ENCODE results near the gene DEPDC1.

Gene DEPDC1

DNA sequence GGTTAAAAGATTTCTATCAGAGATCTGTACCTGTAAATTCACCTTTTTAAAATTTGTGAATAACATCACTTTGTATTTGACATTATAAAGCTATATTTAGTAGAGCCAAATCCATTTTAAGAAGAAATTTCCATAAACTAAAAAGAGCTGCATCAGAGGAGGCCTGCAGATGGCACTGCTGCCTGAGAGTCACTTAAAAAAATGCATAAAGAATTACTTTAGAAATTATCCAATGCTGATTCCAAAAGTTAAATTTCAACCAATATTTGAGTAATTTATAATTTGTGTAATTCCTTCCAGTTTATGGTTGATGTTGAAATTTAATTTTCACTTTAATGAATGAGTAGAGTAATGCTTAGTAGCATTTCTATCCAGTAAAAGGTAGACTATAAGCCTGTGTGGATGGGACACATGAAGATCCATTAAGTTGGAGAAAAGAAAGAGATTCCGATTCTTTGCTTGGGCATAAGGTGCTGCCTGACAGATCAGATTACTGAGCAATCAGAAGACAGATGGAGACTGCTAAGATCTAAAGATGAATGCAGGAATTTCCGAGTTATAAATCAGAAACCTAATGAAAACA, 26.4 kb downstream of the DEPDC1 start:
- no peak for DNase-seq

GRCh38 chr1:68464891-68465290, 32.0 kb downstream of the DEPDC1 start:
- DNase-seq, result no peak

GRCh38 chr1:68460935-68461334, 35.9 kb downstream of the DEPDC1 start:
- DNase-seq, result no peak

- DNase-seq, result no peak
Measured at GRCh38 chr1:68459796-68460195, 37.1 kb downstream of the DEPDC1 start.

DNA sequence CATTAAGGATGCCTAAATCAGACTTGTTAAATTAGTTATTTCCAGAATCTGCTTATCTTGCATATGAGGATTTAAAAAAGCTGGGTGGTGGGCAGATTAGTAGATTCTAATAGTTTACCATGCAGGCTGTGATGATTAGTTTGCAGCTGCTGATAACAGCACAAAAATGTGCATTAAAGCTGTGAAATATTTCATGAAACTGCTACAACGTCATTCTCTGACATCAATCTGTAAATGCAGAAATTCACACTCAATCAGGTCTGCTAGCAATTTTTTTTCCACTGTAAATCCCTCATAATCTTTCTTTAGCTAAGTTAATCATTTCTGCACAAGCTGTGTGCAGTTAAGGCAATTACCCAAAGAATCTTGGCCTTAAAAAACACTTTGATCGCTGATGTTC, 37.8 kb downstream of the DEPDC1 start:
- DNase-seq, result no peak

DNA sequence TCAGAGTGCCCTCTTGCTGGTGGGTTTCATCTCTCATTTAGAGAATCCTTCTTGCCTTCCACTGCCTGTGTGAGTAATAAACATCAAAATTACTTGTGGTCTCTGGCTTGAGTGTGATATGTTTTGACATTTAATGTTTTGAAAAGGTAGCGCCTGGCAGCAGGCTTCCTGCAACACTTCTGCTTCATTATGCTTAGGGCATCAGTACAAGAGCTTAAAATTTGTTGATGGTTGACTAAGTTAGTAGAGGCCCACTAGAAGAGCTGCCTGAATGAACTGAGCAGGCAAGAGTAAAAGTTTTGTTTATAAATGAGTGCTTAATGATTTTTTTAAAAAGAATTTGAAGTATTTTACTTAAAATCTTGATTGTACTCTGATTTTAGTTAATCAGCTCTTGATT, 40.7 kb downstream of the DEPDC1 start:
- no peak for DNase-seq

DNA sequence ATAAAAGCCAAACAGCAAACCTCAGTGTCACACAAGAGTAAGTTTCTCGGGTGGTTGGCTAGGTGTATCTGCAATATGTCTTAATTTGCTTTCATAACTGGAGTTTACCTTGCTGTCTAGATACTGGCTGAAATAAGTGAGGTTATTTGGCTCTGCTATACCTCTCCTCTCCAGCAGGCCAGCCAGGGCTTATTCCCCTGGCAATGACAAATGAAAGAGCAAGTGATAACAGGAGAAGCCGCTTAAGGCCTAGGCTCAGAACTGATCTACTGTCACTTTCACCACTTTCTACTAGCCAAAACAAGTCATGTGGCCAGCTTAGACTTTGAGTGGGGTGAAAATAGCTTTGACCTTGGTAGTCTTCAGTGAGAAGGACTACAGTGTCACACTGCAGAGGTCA, 42.3 kb downstream of the DEPDC1 start:
- no peak for DNase-seq

DNA sequence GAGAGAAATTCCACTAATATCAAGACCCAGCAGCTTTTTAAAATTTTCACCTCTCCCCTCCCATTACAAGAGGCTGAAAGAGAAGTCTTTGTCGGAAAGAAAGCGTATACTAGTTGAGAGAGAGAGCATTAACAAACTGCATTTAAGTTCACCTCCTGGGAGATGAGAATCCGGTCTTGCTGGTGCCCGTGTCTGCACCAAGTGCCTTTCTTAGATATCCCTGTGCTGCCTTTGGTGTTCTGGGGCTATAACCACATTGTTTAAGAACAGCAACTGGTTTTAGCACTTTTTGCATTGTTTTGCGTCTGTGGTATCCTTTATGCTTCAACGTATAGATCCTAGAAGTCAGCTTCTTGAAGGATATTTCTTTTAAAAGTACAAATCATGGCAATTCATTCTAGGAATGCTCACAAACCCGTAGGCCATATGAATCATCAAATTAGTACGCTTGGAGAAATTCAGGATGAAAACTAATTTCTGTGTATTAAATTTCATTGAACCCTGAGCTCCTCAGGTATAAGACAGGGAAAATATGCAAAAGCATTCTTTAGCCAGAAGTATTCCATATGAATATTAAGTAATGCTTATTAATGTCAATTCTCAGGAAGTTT, 43.7 kb downstream of the DEPDC1 start:
- DNase-seq, result no peak

- no peak for DNase-seq
Measured at GRCh38 chr1:68449901-68450300, 47.0 kb downstream of the DEPDC1 start, which contains the start of gene RPE65. Gene RPE65, minus strand, starts transcription at chr1:68449954. Its CDS starts 49 bp downstream, at chr1:68449905.

DNA sequence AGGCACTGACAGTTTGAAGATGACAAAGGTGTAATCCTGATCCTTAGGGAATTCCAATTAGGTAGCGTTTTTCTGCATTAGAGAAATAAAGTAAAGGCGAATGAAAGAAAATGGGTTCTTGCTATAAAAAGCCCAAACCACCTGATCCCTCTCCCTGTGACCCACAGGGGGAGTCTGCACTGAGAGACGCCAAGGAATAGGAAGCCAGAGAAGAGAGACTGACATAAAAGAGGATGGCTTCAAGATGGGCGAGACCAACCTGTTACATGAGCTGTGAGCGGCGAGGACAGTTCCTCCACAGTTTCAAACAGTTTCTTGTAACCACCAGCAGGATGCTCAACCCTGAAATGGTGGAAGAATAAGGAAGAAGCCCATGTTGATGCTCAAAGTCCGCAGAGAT, 48.5 kb downstream of the DEPDC1 start:
- DNase-seq, result no peak

DNA sequence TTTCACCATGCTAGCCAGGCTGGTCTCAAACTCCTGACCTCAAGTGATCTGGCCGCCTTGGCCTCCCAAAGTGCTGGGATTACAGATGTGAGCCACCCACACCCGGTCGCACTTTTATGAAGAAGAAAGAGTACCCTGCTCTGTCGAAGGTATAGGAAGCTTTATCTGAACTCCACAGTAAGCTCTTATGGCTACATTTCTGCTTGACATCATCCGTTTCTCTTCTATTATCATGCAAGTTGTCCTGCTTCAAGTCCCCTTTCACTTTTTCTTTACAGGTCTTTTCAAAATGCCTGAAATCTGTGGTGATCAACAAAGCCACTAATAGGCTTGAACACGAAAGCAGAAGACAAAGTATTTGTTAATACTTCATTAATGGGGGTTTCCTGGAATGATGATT, 51.2 kb downstream of the DEPDC1 start:
- no peak for DNase-seq

DNA sequence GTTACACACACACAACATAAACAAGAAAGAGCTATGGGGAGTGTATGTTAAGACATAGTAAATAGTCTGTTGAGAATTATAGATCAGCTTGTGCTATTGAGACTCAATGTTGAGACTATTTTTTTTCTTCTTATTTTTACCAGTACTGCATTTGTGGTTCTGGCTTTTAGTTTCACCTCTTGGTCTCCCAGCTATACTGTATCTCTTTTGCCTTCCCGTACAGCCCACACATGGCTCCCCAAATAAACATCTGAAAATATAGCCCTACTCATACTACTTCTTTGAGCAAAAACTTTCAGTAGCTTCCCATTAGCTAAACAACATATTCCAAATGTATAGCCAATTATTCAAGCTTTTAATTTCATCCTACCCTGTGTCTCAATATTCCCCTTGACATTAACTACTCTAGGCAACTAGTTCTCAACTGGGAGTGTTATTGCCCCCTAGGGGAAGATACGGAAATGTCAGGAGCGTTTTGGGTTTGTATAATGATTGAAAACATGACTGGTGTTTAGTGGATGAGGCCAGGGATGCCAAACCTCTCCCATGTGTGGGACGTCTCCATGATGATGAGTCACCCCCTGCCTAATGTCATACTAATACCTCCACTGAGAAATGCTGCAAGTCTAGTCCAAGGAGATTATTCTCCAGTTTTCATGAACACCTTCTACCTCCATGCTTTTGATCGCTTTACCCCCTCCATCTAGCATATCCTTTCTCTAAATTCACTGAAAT, 53.9 kb downstream of the DEPDC1 start:
- DNase-seq, result peak; percentile 60

GRCh38 chr1:68442006-68442405, 54.9 kb downstream of the DEPDC1 start:
- no peak for DNase-seq

DNA sequence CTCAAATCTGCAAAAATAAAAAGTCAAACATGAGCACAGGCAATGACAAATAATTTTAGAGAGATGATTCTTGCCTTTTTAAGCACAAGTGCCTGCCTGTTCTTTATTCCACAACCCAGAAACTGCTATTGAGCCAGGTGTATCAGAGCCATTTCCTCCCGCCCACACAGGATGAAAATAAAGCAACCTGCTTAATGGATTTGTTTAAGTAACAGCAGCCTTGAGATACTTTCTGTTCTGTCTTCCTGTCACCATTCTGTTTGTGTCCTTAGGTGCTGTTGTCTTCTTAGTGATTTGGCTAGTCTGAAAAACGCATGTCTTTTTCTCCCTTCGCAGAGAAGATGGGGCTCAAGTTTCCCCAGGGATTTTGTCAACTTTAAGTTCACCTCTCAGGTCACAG, 58.6 kb downstream of the DEPDC1 start:
- DNase-seq, result no peak

DNA sequence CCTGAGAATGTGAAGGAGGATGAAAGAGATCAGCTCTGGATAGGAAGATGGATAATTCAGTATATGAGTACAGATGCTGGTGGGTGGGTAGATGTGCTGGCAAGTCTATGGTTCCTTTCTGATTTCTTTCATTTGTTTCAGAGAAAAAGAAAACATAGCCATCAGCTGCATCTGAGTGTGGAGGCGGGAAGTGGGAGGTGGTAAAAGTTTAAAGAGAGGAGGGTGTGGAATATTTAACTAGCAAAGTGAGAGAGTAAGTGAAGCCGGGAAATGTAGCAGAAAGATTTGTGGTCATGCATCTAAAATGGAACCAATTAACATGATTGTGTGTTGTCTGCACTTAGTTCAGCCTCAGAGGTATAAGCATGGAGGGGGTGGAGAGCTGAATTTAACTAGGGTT, 63.5 kb downstream of the DEPDC1 start:
- no peak for DNase-seq

GRCh38 chr1:68431076-68431475, 65.8 kb downstream of the DEPDC1 start:
- DNase-seq, result no peak

GRCh38 chr1:68429233-68429808, 67.6 kb downstream of the DEPDC1 start:
- DNase-seq, result no peak

DNA sequence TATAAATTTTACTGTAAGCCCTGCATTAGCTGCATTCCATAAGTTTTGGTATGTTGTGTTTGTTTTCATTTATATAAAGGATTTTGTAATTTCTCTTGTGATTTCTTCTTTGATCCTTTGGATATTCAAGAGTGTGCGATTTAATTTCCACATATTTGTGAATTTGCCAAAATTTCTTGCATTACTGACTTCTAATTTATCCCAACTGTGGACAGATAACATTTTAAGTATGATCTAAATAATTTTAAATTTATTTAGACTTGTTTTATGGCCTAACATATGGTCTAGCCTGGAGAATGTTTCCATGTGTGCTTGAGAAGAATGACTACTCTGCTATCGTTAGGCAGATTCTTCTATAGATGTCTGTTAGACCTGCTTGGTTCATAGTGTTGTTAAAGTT, 70.3 kb downstream of the DEPDC1 start:
- no peak for DNase-seq

Measured in NCI-H226 (cell line).